Measurements from ENCODE around the gene VSIG10L. TPM values are rescaled to one million over a fixed set of nuclear protein-coding genes. Genes with fewer than 3 reads are reported as not detected.

The VSIG10L gene
- total RNA-seq, 1 experiment from 2014 or later = 4.6 TPM

DNA sequence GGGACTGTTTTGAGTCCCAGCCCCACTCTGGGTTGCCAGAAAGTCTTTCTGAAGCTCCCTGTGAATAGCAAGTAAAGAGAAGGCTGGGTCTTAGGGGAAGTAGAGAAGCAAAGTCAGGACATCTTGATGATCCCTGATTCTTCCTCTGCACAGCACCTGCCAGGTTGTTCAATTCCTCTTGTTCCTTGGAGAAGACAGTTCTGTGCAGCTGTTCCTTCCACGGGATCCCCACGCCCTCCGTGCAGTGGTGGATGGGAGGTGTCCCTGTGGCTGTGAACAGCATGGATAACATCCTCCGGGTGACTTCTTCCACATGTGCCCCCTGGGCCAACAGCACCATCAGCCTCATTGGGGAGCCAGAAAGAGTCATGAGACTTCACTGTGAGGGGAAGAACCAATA lies 59.6 kb downstream of the VSIG10L start (continued):
- TF ChIP-seq, protein P1, sequence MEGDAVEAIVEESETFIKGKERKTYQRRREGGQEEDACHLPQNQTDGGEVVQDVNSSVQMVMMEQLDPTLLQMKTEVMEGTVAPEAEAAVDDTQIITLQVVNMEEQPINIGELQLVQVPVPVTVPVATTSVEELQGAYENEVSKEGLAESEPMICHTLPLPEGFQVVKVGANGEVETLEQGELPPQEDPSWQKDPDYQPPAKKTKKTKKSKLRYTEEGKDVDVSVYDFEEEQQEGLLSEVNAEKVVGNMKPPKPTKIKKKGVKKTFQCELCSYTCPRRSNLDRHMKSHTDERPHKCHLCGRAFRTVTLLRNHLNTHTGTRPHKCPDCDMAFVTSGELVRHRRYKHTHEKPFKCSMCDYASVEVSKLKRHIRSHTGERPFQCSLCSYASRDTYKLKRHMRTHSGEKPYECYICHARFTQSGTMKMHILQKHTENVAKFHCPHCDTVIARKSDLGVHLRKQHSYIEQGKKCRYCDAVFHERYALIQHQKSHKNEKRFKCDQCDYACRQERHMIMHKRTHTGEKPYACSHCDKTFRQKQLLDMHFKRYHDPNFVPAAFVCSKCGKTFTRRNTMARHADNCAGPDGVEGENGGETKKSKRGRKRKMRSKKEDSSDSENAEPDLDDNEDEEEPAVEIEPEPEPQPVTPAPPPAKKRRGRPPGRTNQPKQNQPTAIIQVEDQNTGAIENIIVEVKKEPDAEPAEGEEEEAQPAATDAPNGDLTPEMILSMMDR (IDR thresholded peaks at IDR 0.05 in 2 of 3, conservative IDR thresholded peaks at IDR 0.05 in 1 of 3; ENCODE audit: borderline replicate concordance in 1 of 3, insufficient read depth in 1 of 3, low read depth in 2 of 3, low read length in 2 of 3) = no peak
- TF ChIP-seq ZNF274 (IDR thresholded peaks at IDR 0.05; ENCODE audit: low read depth, low read length) (no peak), RAD21 (IDR thresholded peaks at IDR 0.05; ENCODE audit: low read depth) (no peak)

Other genes starting within 250 kb of the VSIG10L start
- gene CTU1, start 233.7 kb downstream of the VSIG10L start, total RNA-seq (2021; ENCODE audit: unreplicated experiment) = 14.0 TPM
- not detected for gene SIGLEC9, start 217.2 kb downstream of the VSIG10L start, total RNA-seq (2021; ENCODE audit: unreplicated experiment)
- gene SIGLEC7, start 199.8 kb downstream of the VSIG10L start, total RNA-seq (2021; ENCODE audit: unreplicated experiment) = not detected
- 3.1 TPM for gene CD33, start 117.1 kb downstream of the VSIG10L start, total RNA-seq (2021; ENCODE audit: unreplicated experiment)
- gene SIGLECL1, start 91.1 kb downstream of the VSIG10L start, total RNA-seq (2021; ENCODE audit: unreplicated experiment) = not detected
- gene IGLON5, start 30.5 kb downstream of the VSIG10L start, total RNA-seq (2021; ENCODE audit: unreplicated experiment) = not detected
- gene ETFB, start 24.2 kb upstream of the VSIG10L start, total RNA-seq (2021; ENCODE audit: unreplicated experiment) = 140 TPM
- 1.8 TPM for gene CLDND2, start 26.9 kb upstream of the VSIG10L start, total RNA-seq (2021; ENCODE audit: unreplicated experiment)
- not detected for gene NKG7, start 30.5 kb upstream of the VSIG10L start, total RNA-seq (2021; ENCODE audit: unreplicated experiment)
- gene LIM2, start 45.8 kb upstream of the VSIG10L start, total RNA-seq (2021; ENCODE audit: unreplicated experiment) = not detected
- not detected for gene C19orf84, start 48.5 kb upstream of the VSIG10L start, total RNA-seq (2021; ENCODE audit: unreplicated experiment)
- not detected for gene SIGLEC10, start 75.5 kb upstream of the VSIG10L start, total RNA-seq (2021; ENCODE audit: unreplicated experiment)
- gene SIGLEC8, start 116.3 kb upstream of the VSIG10L start, total RNA-seq (2021; ENCODE audit: unreplicated experiment) = not detected
- not detected for gene CEACAM18, start 136.4 kb upstream of the VSIG10L start, total RNA-seq (2021; ENCODE audit: unreplicated experiment)
- not detected for gene SIGLEC12, start 159.7 kb upstream of the VSIG10L start, total RNA-seq (2021; ENCODE audit: unreplicated experiment)
- gene SIGLEC6, start 189.5 kb upstream of the VSIG10L start, total RNA-seq (2021; ENCODE audit: unreplicated experiment) = not detected
- 9.3 TPM for gene ZNF175, start 229.1 kb upstream of the VSIG10L start, total RNA-seq (2021; ENCODE audit: unreplicated experiment)

All from HCT116 (cell line).